Measurements from ENCODE around the gene GZMB.

- TF ChIP-seq, protein P1, sequence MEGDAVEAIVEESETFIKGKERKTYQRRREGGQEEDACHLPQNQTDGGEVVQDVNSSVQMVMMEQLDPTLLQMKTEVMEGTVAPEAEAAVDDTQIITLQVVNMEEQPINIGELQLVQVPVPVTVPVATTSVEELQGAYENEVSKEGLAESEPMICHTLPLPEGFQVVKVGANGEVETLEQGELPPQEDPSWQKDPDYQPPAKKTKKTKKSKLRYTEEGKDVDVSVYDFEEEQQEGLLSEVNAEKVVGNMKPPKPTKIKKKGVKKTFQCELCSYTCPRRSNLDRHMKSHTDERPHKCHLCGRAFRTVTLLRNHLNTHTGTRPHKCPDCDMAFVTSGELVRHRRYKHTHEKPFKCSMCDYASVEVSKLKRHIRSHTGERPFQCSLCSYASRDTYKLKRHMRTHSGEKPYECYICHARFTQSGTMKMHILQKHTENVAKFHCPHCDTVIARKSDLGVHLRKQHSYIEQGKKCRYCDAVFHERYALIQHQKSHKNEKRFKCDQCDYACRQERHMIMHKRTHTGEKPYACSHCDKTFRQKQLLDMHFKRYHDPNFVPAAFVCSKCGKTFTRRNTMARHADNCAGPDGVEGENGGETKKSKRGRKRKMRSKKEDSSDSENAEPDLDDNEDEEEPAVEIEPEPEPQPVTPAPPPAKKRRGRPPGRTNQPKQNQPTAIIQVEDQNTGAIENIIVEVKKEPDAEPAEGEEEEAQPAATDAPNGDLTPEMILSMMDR (IDR thresholded peaks at IDR 0.05; ENCODE audit: low read length), result peak; percentile 72
- TF ChIP-seq EZH2phosphoT487 (IDR thresholded peaks at IDR 0.05; ENCODE audit: low read length), result no peak
These were observed 28.4 kb downstream of the GZMB start for GRCh38 chr14:24605435-24606190.

Data from MM.1S (cell line).